Neural cell (in vitro differentiated cells): Measurements from ENCODE around the gene TBC1D19. TPM values are rescaled to one million over a fixed set of nuclear protein-coding genes. Genes with fewer than 3 reads are reported as not detected.

Experiments used
- H2AFZ ChIP-seq: fragments of 200-600, 300-800 bp; sonication (generic), shearing (Covaris generic); 2 replicates; pipeline ENCODE4 v1.6.0; 2014; ENCODE audit warnings: low read depth, mild to moderate bottlenecking, antibody characterized with exemption, low read length, moderate library complexity
- H3F3A ChIP-seq: fragments of 200-600 bp; shearing (Covaris generic); 2 replicates; pipeline ENCODE4 v1.6.1; 2016; ENCODE audit warnings: mild to moderate bottlenecking, moderate library complexity, mixed read lengths, antibody characterized with exemption, low read length; ENCODE audit not compliant: insufficient read depth, poor library complexity, severe bottlenecking
- H3K27ac ChIP-seq: fragments of 200-600, 300-800 bp; sonication (generic), shearing (Covaris generic); 2 replicates; pipeline ENCODE4 v1.5.1; 2014; ENCODE audit warnings: mild to moderate bottlenecking, low read length, moderate library complexity
- H3K27me3 ChIP-seq: fragments of 300-800, 200-600 bp; sonication (generic), shearing (Covaris generic); 2 replicates; pipeline ENCODE4 v1.6.0; 2014; ENCODE audit warnings: mild to moderate bottlenecking, low read depth, low read length, moderate library complexity; ENCODE audit not compliant: insufficient read depth
- H3K36me3 ChIP-seq: fragments of 300-800, 200-600 bp; sonication (generic), shearing (Covaris generic); 2 replicates; pipeline ENCODE4 v1.5.1; 2014; ENCODE audit warnings: mild to moderate bottlenecking, antibody characterized with exemption, low read length, moderate library complexity; ENCODE audit not compliant: insufficient read depth
- H3K4me2 ChIP-seq: fragments of 300-800, 200-600 bp; sonication (generic), shearing (Covaris generic); 2 replicates; pipeline ENCODE4 v1.6.0; 2014; ENCODE audit warnings: mild to moderate bottlenecking, low read length
- H3K4me3 ChIP-seq: fragments of 300-800, 200-600 bp; sonication (generic), shearing (Covaris generic); 2 replicates; pipeline ENCODE4 v1.5.1; 2014; ENCODE audit warnings: mild to moderate bottlenecking, low read length, moderate library complexity
- H3K79me2 ChIP-seq: fragments of 200-600 bp; shearing (Covaris generic); replicated peaks from 2 replicates; pipeline ENCODE4 v1.6.0; 2014; ENCODE audit warnings: mild to moderate bottlenecking, low read length, moderate library complexity; ENCODE audit not compliant: insufficient read depth
- H3K9ac ChIP-seq: fragments of 300-800, 200-600 bp; sonication (generic), shearing (Covaris generic); 2 replicates; pipeline ENCODE4 v1.6.1; 2016; ENCODE audit warnings: mild to moderate bottlenecking, low read length, mixed read lengths
- H3K9me2 ChIP-seq: fragments of 200-600 bp; shearing (Covaris generic); 2 replicates; pipeline ENCODE4 v1.6.1; 2016; ENCODE audit warnings: mild to moderate bottlenecking, low read length, mixed read lengths; ENCODE audit not compliant: insufficient read depth
- H3K9me3 ChIP-seq: fragments of 200-600, 300-800 bp; sonication (generic), shearing (Covaris generic); 2 replicates; pipeline ENCODE4 v1.6.1; 2016; ENCODE audit warnings: mild to moderate bottlenecking, mixed run types, low read length, moderate library complexity, mixed read lengths
- H4K20me1 ChIP-seq: fragments of 200-600 bp; shearing (Covaris generic); 2 replicates; pipeline ENCODE4 v1.6.1; 2016; ENCODE audit warnings: mild to moderate bottlenecking, mixed run types; ENCODE audit not compliant: insufficient read depth
- CTCF ChIP-seq: fragments of 450-650 bp; IDR thresholded peaks from 2 replicates; pipeline ENCODE4 v1.5.1; 2014; ENCODE audit warnings: antibody characterized with exemption, mild to moderate bottlenecking, moderate library complexity; ENCODE audit not compliant: poor library complexity, severe bottlenecking
- EZH2 ChIP-seq: fragments of 200-600, 300-800 bp; shearing (Covaris generic), sonication (generic); IDR thresholded peaks from 2 replicates; pipeline ENCODE4 v1.6.1; 2014; ENCODE audit warnings: antibody characterized with exemption, low read length, borderline replicate concordance, mild to moderate bottlenecking; ENCODE audit not compliant: insufficient read depth, poor library complexity, severe bottlenecking
- POLR2AphosphoS5 ChIP-seq: IDR thresholded peaks from 2 replicates; pipeline ENCODE4 v1.6.1; 2012
- RAD21 ChIP-seq: fragments of 450-650 bp; conservative IDR thresholded peaks from 2 replicates; pipeline ENCODE4 v1.6.1; 2014; ENCODE audit warnings: antibody characterized with exemption, mild to moderate bottlenecking, moderate library complexity
- REST ChIP-seq: IDR thresholded peaks from 2 replicates; pipeline ENCODE4 v1.6.1; 2012; ENCODE audit warnings: borderline replicate concordance
- SMC3 ChIP-seq: fragments of 450-650 bp; conservative IDR thresholded peaks from 2 replicates; pipeline ENCODE4 v1.6.1; 2014; ENCODE audit warnings: antibody characterized with exemption, mild to moderate bottlenecking, moderate library complexity; ENCODE audit not compliant: poor library complexity
- polyA plus RNA-seq: library from polyadenylated mRNA; depleted of rRNA; stranded (reverse); fragments of >200 nt; gene quantifications from 2 replicates; pipeline ENCODE4 v1.2.3, GENCODE V29; 2014

TBC1D19 gene
- polyA plus RNA-seq, 1 donor from 2014 or later, result 23.1 TPM

- Histone ChIP-seq H4K20me1 (no peaks in the 10 kb centered on the region), H3K4me2 (no peak overlapping the region), H3K9me3 (no peaks in the 10 kb centered on the region), H3K27me3 (no peaks in the 10 kb centered on the region), H3K9me2 (no peaks in the 10 kb centered on the region), H3K79me2 (no peaks in the 10 kb centered on the region), H3K27ac (no peak overlapping the region), H2AFZ (no peak overlapping the region), H3K4me3 (no peak overlapping the region), H3K9ac (no peak overlapping the region), H3K36me3 (no peaks in the 10 kb centered on the region), H3F3A (no peaks in the 10 kb centered on the region)
- TF ChIP-seq POLR2AphosphoS5 (no peak), REST (no peak)
These were observed 15.4 kb upstream of the TBC1D19 start for GRCh38 chr4:26568446-26568994.

- H3K9me3 ChIP-seq, result no peaks in the 10 kb centered on the region
- H3K79me2 ChIP-seq, result no peaks in the 10 kb centered on the region
- no peaks in the 10 kb centered on the region for H4K20me1 ChIP-seq
- TF ChIP-seq SMC3, result no peak
- TF ChIP-seq POLR2AphosphoS5, result no peak
- no peak for TF ChIP-seq CTCF
- no peak for TF ChIP-seq REST
- no peak for TF ChIP-seq RAD21
- TF ChIP-seq EZH2, result no peak
- no peak overlapping the region for H3K4me3 ChIP-seq
- no peaks in the 10 kb centered on the region for H3K27me3 ChIP-seq
- H2AFZ ChIP-seq, result no peak overlapping the region
- no peaks in the 10 kb centered on the region for H3K9me2 ChIP-seq
- H3K4me2 ChIP-seq, result no peak overlapping the region
- H3K36me3 ChIP-seq, result no peaks in the 10 kb centered on the region
- H3K9ac ChIP-seq, result no peak overlapping the region
- no peak overlapping the region for H3K27ac ChIP-seq
- no peaks in the 10 kb centered on the region for H3F3A ChIP-seq
These were observed 13.3 kb upstream of the TBC1D19 start for GRCh38 chr4:26570596-26570995.
